GM18526 (cell line): ENCODE results near the gene HEG1.

ENCODE experiments used
- POLR2A ChIP-seq: IDR thresholded peaks from 3 replicates; pipeline ENCODE4 v1.6.1; 2011; ENCODE audit not compliant: insufficient read length; ENCODE audit errors: extremely low read depth

The HEG1 gene

DNA sequence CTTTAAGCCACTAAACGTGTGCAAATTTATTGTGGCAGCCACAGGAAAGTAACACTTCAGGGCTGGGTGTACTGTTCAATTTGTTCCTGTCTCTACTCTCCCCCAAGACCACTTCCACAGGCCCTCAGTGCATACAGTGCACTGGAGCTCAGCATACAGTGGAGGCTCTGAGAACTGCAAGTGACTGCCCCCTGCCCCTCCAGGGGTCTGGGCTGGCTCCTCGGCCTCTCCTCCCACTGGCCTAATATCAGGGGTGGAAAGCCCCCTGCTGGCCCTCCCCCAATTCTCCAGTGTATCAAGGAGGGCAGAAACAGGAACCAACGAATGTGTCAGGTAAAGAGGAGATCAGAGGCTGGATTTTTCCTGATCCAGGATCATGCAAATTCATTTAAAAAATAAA lies 19.9 kb upstream of the HEG1 start:
- no peak for TF ChIP-seq POLR2A

DNA sequence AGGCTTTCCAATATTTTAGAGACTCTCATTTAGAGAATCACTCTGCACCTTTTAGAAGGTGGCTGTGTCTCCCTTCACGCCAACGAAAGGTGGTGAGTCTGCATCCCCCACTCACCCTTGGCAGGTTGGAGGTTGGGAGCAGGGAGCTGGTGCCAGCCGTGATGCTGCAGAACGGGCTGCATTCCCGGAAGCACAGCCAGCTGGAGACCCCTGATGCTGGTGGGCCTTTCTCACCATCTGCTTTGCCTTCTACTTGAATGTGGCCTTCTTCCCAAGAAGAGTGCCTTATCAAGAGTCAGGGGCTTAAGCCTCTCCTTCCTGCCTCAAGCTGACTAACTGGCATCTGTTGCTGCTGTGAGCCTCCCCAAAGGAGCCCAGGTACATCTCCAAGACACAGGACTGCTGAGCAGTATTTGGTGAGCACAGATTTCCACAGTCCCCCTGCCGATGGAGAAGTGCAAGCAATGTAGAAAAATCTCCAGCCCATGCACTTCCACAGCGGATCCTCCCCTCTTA lies 17.7 kb upstream of the HEG1 start:
- TF ChIP-seq POLR2A: no peak

DNA sequence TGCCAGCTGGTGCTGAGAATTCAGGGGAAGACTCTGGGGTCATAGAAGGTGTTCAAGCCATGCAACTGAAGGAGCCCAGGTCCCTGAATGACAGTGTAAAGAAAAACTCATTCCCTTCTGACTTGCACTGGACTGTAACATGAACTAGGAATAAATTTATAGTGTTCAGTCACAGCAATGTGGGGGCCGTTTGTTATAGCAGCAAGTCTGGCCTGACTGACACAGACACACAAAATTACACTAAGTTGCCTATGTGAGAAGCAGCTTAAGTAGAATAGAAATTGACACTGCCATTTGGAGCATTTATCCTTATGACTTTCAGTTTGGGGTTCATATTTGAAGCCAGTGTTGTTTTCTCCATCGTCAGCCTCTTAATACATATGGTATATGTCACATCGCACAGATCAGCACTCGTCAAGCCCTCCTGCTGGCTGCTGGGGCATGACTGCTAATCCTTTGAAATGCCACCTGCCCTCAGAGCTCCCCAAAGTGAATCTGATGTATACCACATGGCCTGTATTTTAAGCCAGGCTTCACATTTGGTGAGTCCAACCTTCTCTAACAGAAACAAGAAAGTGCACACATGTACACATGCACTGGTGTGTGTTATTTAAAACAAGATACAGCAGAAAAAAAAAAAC lies 17.1 kb upstream of the HEG1 start:
- no peak for TF ChIP-seq POLR2A

DNA sequence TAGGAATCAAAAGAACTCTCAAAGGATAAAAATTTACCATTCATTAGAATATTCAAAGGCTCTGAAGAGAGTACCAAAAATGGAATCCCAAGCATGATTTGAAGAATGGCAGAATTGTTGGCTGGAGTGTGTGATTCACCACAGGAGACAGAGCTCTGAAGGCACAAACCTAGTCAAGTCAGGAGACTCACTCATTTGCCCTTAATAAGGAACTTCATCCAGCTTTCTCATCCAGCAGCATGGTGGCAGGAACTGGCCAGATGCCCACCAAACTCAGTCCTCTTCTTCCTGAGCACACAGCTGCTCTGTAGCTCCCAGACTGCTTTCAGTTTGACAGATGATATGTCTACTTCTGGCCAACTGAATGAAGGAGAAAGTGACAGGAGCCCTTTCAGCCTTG lies 16.5 kb upstream of the HEG1 start:
- no peak for TF ChIP-seq POLR2A

DNA sequence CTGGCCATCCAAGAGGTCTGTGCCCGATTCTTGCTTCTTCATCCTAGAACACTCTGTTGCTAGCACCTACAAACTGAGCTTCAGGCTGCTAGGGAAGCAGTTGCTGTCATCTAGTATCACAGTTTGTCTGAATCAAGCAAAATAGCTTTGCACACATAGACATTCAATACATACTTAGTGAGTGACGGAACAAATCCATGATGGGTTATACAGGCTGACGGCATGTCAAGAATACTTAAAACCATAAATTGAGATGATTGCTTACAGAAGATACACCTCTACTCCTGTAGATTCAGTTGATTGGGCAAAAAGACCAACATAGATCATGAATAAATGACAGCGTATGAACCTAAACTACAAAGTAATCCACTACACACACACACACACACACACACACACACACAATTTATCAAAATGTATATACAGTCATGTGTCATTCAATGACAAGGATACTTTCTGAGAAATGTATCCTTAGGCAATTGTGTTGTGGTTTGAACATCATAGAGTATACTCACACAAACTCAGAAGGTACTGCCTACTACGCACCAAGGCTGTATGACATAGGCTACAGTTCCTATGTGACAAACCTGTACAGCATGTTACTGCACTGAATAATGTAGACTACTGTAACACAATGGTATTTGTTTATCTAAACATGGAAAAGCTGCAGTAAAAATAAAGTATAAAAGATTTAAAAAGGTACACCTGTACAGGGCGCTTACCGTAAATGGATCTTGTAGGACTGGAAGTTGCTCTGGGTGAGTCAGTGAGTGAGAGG lies 14.4 kb upstream of the HEG1 start:
- no peak for TF ChIP-seq POLR2A

DNA sequence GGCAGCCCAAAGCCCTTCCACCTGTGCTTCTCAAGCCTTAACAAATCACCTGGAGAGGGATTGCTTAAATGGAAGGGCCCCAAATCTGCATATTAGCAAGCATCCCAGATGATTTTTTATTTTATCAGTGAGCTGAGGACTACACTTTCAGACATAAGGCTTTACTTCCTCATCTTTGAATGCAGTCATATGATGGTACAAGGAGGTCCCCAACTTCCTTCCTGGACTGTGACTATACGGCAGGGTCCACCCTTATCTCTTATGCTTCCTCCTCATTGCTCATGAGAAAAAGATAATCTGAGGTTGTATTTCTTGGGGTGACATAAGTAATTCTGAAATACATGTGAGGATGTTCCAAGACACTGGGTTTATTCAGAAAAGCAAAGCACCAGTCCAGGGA lies 13.7 kb upstream of the HEG1 start:
- TF ChIP-seq POLR2A: no peak

DNA sequence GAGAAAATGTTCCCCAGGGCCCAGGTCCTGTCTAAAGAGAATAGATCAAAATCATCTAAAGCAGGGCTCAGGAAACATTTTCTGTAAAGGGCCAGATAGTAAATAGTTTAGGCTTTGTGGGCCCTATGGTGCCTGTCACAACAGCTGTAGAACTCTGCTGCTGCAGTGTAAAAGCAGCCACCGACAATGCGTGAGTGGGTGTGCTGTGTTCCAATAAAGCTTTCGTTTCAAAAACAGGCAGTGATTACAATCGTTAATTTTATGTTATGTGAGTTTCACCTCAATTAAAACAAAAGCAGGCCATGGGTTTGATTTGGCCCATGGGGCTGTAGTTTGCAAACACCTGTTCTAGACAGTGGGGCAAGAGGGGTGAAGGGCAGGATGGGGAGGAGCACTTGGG lies 12.5 kb upstream of the HEG1 start:
- no peak for TF ChIP-seq POLR2A

DNA sequence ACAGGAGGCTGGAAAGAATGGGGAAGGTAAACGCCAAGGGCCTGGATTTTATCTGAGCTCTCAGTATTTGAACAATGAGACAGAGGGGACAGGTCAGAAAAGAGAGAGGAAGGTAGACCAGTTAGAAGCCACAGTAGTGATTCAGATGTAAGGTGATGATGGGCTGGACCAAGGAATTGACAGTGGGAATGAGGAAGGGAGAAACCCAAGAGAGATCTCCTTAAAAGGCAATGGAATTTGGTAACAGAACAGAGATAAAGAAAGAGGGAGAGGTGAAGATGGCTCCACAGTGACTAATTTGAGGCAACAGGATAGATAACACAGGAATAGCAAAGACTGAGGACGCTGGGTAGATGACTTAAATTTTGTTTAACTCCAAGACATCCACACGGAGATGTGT lies 11.4 kb upstream of the HEG1 start:
- no peak for TF ChIP-seq POLR2A

DNA sequence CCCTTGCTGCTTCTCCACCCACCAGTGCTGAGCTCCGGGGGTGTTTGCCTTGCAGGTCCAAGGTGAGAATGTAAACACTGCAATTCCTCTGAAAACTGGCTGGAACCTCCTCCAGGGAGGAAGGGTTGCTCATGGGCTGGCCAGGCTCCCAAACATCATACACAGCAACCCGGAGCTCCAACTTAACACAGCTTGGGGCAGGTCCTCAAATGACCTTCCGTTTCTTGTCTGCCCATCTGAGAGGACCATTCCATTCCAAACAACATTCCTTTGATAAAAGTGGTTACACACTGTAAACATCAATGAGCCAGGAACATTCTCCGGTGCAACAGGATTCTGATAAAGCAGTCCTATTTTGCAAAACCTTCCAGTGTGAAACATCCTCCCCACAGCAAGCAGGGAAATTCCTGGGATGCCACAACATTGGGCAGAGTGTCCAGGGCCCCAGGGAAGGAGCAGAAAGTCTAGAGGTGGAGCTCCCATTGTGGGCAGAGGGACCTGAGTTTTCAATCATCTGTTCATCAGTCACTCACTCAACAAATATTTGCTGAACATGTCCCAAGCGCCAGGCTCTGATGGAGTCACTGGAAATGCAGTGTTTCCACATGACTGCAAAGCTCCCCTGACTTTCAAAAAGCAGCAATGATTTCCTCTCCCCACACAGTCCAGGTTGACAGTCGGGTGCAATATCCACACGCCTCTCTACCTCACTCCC lies 7.3 kb upstream of the HEG1 start:
- TF ChIP-seq POLR2A: no peak

DNA sequence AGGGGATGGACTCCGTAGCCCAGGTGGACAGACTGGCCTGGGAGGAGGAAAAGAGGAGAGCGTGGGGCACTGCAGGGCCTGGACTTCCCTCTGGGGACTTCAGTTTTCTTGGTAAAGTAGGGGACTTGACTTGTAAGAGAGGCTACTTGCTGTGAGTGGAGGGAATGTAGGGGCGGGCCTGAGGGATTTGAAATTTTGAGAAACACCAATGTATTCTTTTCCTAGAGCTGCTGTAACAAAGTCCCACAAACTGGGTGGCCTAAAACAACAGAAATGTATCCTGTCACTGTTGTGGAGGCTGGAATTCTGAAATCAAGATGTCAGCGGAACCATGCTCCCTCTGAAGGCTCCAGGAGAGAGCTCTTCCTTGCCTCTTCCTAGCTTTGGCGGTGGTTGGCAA lies 5.8 kb upstream of the HEG1 start:
- TF ChIP-seq POLR2A: no peak

DNA sequence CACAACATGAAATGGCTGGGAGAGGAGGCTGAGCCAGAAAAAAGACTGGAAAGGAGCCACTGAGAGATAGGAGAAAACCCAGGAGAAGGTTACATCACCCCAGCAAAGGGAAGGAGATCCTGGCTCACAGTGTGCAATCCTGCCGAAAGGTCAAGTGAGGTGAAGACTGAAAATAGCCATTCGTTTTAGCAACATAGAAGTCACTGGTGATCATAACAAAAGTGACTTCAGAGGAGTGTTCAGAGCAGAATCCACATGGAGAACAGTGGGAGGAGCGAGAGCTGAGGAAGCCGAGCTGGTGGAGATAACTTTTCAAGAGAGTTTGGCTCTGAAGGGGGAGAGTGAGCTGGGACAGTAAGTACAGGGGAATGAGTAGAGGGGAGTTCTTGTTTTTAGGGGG lies 5.4 kb upstream of the HEG1 start:
- no peak for TF ChIP-seq POLR2A

DNA sequence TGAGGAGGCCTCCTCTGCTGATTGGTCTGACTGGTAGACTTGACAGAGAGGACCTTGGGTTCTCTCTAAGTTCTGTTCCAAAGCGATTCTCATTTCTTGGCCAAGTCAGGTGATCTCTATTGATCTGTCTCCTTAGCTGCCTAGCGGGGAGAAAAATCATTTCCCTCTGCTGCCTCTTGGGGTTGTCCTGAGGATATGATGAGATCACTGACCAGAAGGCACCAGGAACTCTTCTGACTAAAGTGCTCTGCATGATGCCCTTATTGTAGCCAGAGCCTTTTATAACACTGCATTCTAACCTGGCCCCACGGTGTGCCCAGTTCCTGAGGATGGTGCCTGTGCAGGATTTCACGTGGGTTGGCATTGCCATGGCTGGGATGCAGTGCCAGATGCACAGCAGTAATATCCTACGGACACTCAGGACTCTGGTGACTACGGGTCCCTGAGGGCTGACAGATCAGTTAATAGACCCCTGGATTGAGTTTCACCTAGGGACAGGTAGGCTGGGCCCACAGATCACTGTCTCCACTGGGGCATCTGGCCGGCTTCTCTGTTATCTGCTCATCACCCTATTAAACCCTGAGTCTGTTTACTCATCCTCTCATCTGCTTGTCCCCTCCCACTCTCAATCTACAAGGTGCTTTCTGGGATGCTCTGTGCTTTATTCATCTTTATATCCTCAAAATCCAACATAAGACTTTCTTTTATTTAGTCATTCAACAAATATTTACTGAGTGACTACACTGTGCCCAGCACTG lies 3.9 kb upstream of the HEG1 start:
- no peak for TF ChIP-seq POLR2A

DNA sequence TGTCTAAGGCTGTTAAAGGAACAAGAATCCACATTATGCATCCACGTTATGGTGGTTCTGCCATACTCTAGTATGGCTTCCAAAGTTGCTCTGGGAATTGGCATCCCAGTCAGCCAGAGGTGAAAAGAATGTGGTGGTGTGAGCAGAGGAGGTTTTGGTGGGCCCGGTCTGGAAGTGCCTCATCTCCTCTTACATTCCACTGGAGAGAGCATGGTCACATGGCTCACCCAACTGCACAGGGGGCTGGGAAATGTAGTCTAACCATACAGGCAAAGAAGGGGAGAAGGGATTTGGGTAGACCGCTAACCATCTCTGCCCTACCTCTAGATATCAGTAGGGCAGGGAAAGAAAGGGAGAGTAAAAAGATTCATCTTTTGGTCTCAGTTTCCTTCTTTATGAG lies 3.2 kb upstream of the HEG1 start:
- TF ChIP-seq POLR2A: no peak

DNA sequence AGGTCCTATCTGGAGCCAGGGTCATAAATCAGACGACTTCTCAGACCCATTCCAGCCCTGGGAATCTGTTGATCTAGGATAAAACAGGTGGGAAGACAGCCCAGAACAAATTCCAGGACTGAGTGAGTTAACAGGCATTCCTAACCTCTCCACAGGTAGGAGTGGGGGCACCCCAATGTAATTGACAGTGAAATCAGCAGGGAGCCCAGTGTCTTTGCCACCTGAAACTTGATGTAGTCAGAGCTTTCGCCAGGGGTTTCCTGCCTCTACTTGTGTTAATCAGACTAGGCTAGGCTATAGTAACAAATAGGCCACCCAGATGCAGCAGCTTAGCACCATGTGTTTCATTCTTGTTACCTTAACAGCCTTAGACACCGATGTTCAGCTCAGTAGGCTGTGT lies 2.7 kb upstream of the HEG1 start:
- TF ChIP-seq POLR2A: no peak

DNA sequence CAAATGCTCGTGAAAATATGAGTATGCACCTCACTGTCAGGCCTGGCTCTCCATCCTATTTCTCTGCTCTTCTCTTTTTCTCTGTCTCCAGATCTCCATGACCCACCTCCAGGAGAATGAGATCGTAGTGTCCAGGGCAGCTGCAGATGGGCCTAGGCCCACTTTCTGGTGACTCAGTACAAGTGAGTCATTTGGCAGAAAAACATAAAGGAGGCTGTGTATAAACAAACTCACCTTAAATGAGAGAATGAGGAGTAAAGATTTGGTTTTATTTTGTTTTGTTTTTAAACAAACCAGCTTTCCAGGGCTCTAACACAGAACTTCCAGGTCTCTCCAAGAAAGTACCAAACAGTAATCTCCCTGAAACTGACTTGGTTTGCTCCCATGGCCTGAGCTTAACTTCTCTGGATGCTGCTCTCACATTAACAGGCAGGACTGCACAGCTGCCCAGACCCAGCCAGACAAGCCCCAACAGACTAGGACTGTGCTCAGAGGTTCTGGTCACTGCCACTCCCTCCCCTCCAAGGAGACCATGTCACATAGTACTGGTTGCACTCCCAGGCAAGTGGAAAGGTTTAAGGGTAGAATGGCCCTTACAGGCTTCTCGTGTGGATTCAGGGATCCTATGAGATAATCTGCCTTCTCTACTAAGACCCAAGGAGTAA lies 1.5 kb upstream of the HEG1 start:
- TF ChIP-seq POLR2A: no peak
